ENCODE data around the gene OR1A1.
"Not testable (repeated sequence)": the region's sequence is repeated elsewhere in the genome, so short reads cannot be mapped to it uniquely, and the experiment has no call there.

DNA sequence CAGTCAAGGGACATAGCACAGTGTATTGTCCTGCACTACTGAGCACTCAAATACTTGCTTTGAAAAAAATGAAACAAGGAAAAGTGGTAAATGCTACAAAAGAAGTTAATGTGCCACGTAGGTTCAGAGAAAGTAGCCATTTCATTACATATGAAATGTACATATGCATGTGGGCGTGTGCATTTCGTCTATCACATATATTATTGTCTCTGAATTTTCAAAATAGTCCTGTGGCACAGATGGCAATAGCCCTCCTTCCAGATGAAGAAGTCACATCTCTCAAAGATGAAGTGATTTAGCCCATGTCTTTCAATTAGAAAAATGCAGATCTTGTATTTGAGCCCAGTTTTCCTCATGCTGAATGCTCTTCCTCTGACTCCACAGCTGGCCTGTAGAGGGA is 12.5 kb downstream of the OR1A1 start:
- TF ChIP-seq EP300 (IDR thresholded peaks at IDR 0.05; ENCODE audit: borderline replicate concordance in 1 of 2, low read depth in 1 of 2, low read length in 1 of 2); TAF1 (IDR thresholded peaks at IDR 0.05; ENCODE audit: borderline replicate concordance, low read depth, low read length); CTCF (IDR thresholded peaks at IDR 0.05); USF1 (IDR thresholded peaks at IDR 0.05; ENCODE audit: borderline replicate concordance, low read depth); TCF12 (IDR thresholded peaks at IDR 0.05); FOXJ3 (CRISPR knock-in tag; IDR thresholded peaks at IDR 0.05); GATA2 (CRISPR knock-in tag; IDR thresholded peaks at IDR 0.05); EZH2phosphoT487 (IDR thresholded peaks at IDR 0.05; ENCODE audit: borderline replicate concordance, low read depth); MXI1 (IDR thresholded peaks at IDR 0.05; ENCODE audit: low read depth, low read length); RCOR1 (IDR thresholded peaks at IDR 0.05; ENCODE audit: low read length); SIN3A (IDR thresholded peaks at IDR 0.05; ENCODE audit: borderline replicate concordance, low read depth, low read length); GABPA (IDR thresholded peaks at IDR 0.05; ENCODE audit: low read depth): not testable (repeated sequence)
- TF ChIP-seq, protein P1, sequence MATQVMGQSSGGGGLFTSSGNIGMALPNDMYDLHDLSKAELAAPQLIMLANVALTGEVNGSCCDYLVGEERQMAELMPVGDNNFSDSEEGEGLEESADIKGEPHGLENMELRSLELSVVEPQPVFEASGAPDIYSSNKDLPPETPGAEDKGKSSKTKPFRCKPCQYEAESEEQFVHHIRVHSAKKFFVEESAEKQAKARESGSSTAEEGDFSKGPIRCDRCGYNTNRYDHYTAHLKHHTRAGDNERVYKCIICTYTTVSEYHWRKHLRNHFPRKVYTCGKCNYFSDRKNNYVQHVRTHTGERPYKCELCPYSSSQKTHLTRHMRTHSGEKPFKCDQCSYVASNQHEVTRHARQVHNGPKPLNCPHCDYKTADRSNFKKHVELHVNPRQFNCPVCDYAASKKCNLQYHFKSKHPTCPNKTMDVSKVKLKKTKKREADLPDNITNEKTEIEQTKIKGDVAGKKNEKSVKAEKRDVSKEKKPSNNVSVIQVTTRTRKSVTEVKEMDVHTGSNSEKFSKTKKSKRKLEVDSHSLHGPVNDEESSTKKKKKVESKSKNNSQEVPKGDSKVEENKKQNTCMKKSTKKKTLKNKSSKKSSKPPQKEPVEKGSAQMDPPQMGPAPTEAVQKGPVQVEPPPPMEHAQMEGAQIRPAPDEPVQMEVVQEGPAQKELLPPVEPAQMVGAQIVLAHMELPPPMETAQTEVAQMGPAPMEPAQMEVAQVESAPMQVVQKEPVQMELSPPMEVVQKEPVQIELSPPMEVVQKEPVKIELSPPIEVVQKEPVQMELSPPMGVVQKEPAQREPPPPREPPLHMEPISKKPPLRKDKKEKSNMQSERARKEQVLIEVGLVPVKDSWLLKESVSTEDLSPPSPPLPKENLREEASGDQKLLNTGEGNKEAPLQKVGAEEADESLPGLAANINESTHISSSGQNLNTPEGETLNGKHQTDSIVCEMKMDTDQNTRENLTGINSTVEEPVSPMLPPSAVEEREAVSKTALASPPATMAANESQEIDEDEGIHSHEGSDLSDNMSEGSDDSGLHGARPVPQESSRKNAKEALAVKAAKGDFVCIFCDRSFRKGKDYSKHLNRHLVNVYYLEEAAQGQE (IDR thresholded peaks at IDR 0.05; ENCODE audit: low read depth, low read length), result not testable (repeated sequence)

Data from SK-N-SH (cell line).